SK-N-MC (cell line): Measurements from ENCODE around the gene MFSD6L.

Source experiments
- EZH2 ChIP-seq: fragments of 200-600 bp; sonication (generic); IDR thresholded peaks from one replicate; pipeline ENCODE4 v1.6.1; 2017; ENCODE audit warnings: antibody characterized with exemption
- POLR2AphosphoS5 ChIP-seq: IDR thresholded peaks from 2 replicates; pipeline ENCODE4 v1.6.1; 2012; ENCODE audit warnings: mild to moderate bottlenecking, low read depth, low read length, borderline replicate concordance

DNA sequence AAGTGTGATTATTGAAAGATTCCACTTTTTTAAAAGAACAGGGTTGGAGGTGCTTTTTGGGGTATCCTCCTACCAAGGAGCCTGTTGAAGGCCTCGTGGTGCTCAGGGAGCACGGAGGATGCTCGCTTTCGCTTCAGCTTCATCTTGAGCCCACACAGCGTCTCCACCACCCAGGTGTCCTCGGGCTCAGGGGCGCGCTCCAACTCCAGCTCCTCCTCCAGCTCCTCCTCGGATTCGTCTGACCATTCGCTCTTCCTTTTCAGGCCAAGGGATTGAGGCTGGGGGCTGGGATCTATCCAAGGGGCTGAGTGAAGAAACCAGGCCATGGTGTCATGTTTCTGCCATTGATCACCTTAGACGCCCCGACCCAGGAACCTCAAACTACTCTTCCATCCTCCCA is 42.0 kb downstream of the MFSD6L start:
- TF ChIP-seq POLR2AphosphoS5, result no peak
- no peak for TF ChIP-seq EZH2
